SK-N-SH treated with all-trans-retinoic acid at 6 μM for 48 hours (cell line): ENCODE data around the gene ESRP2.

Source experiments
- ATAC-seq: fragments of 200-7000 bp; cut with Tn5 transposase; 3 replicates; pipeline ENCODE4 v1.9.1; 2020; ENCODE audit warnings: mild to moderate bottlenecking, moderate library complexity
- ARNTL ChIP-seq: fragments of 450-650 bp; formaldehyde crosslinking; IDR thresholded peaks from 2 replicates; pipeline ENCODE4 v1.5.0; 2020; ENCODE audit warnings: low read depth, mild to moderate bottlenecking, moderate library complexity, borderline replicate concordance
- CREB5 ChIP-seq: fragments of 250-450 bp; sonication (Bioruptor Pico); IDR thresholded peaks from 2 replicates; pipeline ENCODE4 v1.5.1; 2020; ENCODE audit warnings: low read depth, mild to moderate bottlenecking, moderate library complexity
- CSDC2 ChIP-seq: fragments of 250-450 bp; sonication (Bioruptor Pico); IDR thresholded peaks from 2 replicates; pipeline ENCODE4 v1.5.0; 2020; ENCODE audit warnings: mild to moderate bottlenecking, moderate library complexity
- ESRRG ChIP-seq: fragments of 250-450 bp; sonication (Bioruptor Pico); IDR thresholded peaks from 2 replicates; pipeline ENCODE4 v1.6.1; 2021; ENCODE audit warnings: mild to moderate bottlenecking
- GLIS3 ChIP-seq: fragments of 250-450 bp; sonication (Bioruptor Pico); IDR thresholded peaks from 2 replicates; pipeline ENCODE4 v1.5.0; 2020; ENCODE audit warnings: mild to moderate bottlenecking, moderate library complexity
- ISL1 ChIP-seq: fragments of 250-450 bp; sonication (Bioruptor Pico); IDR thresholded peaks from 2 replicates; pipeline ENCODE4 v2.1.2; 2022; ENCODE audit warnings: mild to moderate bottlenecking, moderate library complexity
- OSR1 ChIP-seq: fragments of 250-450 bp; sonication (Bioruptor Pico); IDR thresholded peaks from 2 replicates; pipeline ENCODE4 v1.8.0; 2022; ENCODE audit warnings: moderate library complexity, mild to moderate bottlenecking, inconsistent platforms
- PPARA ChIP-seq: fragments of 250-450 bp; sonication (Bioruptor Pico); IDR thresholded peaks from 2 replicates; pipeline ENCODE4 v1.5.0; 2020; ENCODE audit warnings: mild to moderate bottlenecking, borderline replicate concordance
- RARB ChIP-seq: fragments of 250-450 bp; sonication (Bioruptor Pico); IDR thresholded peaks from 2 replicates; pipeline ENCODE4 v1.8.0; 2021; ENCODE audit warnings: mild to moderate bottlenecking, moderate library complexity
- SNAI2 ChIP-seq: fragments of 250-450 bp; sonication (Bioruptor Pico); IDR thresholded peaks from 2 replicates; pipeline ENCODE4 v1.5.0; 2020; ENCODE audit warnings: mild to moderate bottlenecking, moderate library complexity
- TOX ChIP-seq: fragments of 250-450 bp; sonication (Bioruptor Pico); IDR thresholded peaks from 2 replicates; pipeline ENCODE4 v1.8.0; 2021; ENCODE audit warnings: mild to moderate bottlenecking, moderate library complexity, borderline replicate concordance
- ZC3H10 ChIP-seq: fragments of 250-450 bp; sonication (Bioruptor Pico); IDR thresholded peaks from 2 replicates; pipeline ENCODE4 v1.5.1; 2021; ENCODE audit warnings: mild to moderate bottlenecking, moderate library complexity
- ZFP3 ChIP-seq: fragments of 250-450 bp; sonication (Bioruptor Pico); IDR thresholded peaks from 2 replicates; pipeline ENCODE4 v1.5.0; 2020; ENCODE audit warnings: mild to moderate bottlenecking, moderate library complexity
- ZFP30 ChIP-seq: fragments of 450-650 bp; formaldehyde crosslinking; IDR thresholded peaks from 2 replicates; pipeline ENCODE4 v1.5.0; 2022; ENCODE audit warnings: mild to moderate bottlenecking, moderate library complexity
- ZNF565 ChIP-seq: fragments of 450-650 bp; formaldehyde crosslinking; conservative IDR thresholded peaks from 2 replicates; pipeline ENCODE4 v1.5.0; 2020; ENCODE audit warnings: low read depth, mild to moderate bottlenecking, moderate library complexity
- ZNF70 ChIP-seq: fragments of 450-650 bp; formaldehyde crosslinking; IDR thresholded peaks from 2 replicates; pipeline ENCODE4 v1.5.0; 2020; ENCODE audit warnings: mild to moderate bottlenecking, moderate library complexity
- ZNF8 ChIP-seq: fragments of 450-650 bp; formaldehyde crosslinking; IDR thresholded peaks from 2 replicates; pipeline ENCODE4 v1.5.0; 2020; ENCODE audit warnings: mild to moderate bottlenecking, moderate library complexity
- TF ChIP-seq, protein P1 (sequence below): fragments of 250-450 bp; sonication (Bioruptor Pico); IDR thresholded peaks from 2 replicates; pipeline ENCODE4 v1.5.1; 2021; ENCODE audit warnings: mild to moderate bottlenecking, moderate library complexity
- TF ChIP-seq, protein P2 (sequence below): fragments of 250-450 bp; sonication (Bioruptor Pico); IDR thresholded peaks from 2 replicates; pipeline ENCODE4 v1.8.0; 2020; ENCODE audit warnings: mild to moderate bottlenecking, moderate library complexity, borderline replicate concordance
- TF ChIP-seq, protein P3 (sequence below): fragments of 250-450 bp; sonication (Bioruptor Pico); IDR thresholded peaks from 2 replicates; pipeline ENCODE4 v1.8.0; 2021; ENCODE audit warnings: low read depth, mild to moderate bottlenecking, moderate library complexity, borderline replicate concordance
- TF ChIP-seq, protein P4 (sequence below): fragments of 250-450 bp; sonication (Bioruptor Pico); IDR thresholded peaks from 2 replicates; pipeline ENCODE4 v1.5.0; 2020; ENCODE audit warnings: mild to moderate bottlenecking, moderate library complexity

ESRP2 gene

GRCh38 chr16:68187505-68187904 lies 48.4 kb downstream of the ESRP2 start (continued):
- TF ChIP-seq ZFP30 (CRISPR knock-in tag) (no peak), CSDC2 (CRISPR knock-in tag) (no peak), ZNF70 (CRISPR knock-in tag) (no peak), ZFP3 (CRISPR knock-in tag) (no peak)

GRCh38 chr16:68186877-68187276 lies 49.0 kb downstream of the ESRP2 start:
- TF ChIP-seq TOX = no peak
- TF ChIP-seq RARB (CRISPR knock-in tag) = no peak
- no peak for TF ChIP-seq SNAI2 (CRISPR knock-in tag)
- TF ChIP-seq ARNTL = no peak
- TF ChIP-seq GLIS3 (CRISPR knock-in tag) = no peak
- no peak for TF ChIP-seq CSDC2 (CRISPR knock-in tag)
- no peak for TF ChIP-seq ZC3H10
- no peak for TF ChIP-seq ISL1 (CRISPR knock-in tag)
- no peak for TF ChIP-seq ZFP3 (CRISPR knock-in tag)
- no peak for TF ChIP-seq ESRRG (CRISPR knock-in tag)

DNA sequence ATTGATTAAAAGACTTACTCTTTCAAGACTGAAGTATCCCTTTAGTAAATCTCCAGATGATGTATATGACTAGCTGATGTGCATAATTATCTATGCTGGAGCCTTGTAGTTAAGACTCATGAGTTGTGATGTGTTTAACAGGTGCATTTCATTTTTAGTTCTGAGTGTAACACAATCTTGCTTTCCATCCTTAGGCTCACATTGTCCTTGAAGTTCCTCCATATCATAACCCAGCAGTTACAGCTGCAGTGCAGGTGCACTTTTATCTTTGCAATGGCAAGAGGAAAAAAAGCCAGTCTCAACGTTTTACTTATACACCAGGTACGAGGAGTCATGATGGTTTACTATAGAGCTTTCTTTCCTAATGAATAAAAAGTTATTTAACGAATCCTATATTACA lies 52.9 kb downstream of the ESRP2 start:
- ATAC-seq = no peak

More at GRCh38 chr16:68186877-68187276, 49.0 kb downstream of the ESRP2 start:
- ATAC-seq = no peak

DNA sequence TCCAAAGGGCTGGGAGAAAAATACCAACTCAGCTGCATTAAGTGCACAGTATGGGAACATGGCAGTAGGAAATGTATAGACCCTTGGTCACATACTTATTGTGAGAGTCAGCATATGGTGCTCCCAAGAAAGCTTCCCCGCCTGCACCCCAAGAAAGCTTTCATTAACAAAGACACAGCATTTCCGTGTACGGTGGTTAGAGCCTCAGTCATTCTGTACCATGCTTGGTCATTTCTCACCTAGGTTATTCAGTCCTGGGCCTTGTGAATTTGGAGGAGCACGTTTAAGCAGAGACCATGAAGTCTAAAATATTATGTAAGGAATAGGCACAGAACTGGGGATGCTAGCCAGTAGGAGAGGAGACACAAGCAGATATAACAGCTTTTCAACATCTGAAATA lies 56.1 kb downstream of the ESRP2 start:
- no peak for ATAC-seq
- no peak for TF ChIP-seq GLIS3 (CRISPR knock-in tag)
- no peak for TF ChIP-seq CSDC2 (CRISPR knock-in tag)
- no peak for TF ChIP-seq ARNTL
- no peak for TF ChIP-seq ISL1 (CRISPR knock-in tag)
- TF ChIP-seq, protein P1, sequence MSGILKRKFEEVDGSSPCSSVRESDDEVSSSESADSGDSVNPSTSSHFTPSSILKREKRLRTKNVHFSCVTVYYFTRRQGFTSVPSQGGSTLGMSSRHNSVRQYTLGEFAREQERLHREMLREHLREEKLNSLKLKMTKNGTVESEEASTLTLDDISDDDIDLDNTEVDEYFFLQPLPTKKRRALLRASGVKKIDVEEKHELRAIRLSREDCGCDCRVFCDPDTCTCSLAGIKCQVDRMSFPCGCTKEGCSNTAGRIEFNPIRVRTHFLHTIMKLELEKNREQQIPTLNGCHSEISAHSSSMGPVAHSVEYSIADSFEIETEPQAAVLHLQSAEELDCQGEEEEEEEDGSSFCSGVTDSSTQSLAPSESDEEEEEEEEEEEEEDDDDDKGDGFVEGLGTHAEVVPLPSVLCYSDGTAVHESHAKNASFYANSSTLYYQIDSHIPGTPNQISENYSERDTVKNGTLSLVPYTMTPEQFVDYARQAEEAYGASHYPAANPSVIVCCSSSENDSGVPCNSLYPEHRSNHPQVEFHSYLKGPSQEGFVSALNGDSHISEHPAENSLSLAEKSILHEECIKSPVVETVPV (CRISPR knock-in tag) = no peak
- TF ChIP-seq PPARA (CRISPR knock-in tag) = no peak
- TF ChIP-seq ZFP3 (CRISPR knock-in tag) = no peak
- no peak for TF ChIP-seq ESRRG (CRISPR knock-in tag)

More for the DNA sequence above, 52.9 kb downstream of the ESRP2 start:
- no peak for TF ChIP-seq SNAI2 (CRISPR knock-in tag)
- TF ChIP-seq CSDC2 (CRISPR knock-in tag) = no peak
- TF ChIP-seq OSR1 (CRISPR knock-in tag) = no peak
- TF ChIP-seq, protein P2, sequence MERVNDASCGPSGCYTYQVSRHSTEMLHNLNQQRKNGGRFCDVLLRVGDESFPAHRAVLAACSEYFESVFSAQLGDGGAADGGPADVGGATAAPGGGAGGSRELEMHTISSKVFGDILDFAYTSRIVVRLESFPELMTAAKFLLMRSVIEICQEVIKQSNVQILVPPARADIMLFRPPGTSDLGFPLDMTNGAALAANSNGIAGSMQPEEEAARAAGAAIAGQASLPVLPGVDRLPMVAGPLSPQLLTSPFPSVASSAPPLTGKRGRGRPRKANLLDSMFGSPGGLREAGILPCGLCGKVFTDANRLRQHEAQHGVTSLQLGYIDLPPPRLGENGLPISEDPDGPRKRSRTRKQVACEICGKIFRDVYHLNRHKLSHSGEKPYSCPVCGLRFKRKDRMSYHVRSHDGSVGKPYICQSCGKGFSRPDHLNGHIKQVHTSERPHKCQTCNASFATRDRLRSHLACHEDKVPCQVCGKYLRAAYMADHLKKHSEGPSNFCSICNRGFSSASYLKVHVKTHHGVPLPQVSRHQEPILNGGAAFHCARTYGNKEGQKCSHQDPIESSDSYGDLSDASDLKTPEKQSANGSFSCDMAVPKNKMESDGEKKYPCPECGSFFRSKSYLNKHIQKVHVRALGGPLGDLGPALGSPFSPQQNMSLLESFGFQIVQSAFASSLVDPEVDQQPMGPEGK = no peak
- TF ChIP-seq, protein P3, sequence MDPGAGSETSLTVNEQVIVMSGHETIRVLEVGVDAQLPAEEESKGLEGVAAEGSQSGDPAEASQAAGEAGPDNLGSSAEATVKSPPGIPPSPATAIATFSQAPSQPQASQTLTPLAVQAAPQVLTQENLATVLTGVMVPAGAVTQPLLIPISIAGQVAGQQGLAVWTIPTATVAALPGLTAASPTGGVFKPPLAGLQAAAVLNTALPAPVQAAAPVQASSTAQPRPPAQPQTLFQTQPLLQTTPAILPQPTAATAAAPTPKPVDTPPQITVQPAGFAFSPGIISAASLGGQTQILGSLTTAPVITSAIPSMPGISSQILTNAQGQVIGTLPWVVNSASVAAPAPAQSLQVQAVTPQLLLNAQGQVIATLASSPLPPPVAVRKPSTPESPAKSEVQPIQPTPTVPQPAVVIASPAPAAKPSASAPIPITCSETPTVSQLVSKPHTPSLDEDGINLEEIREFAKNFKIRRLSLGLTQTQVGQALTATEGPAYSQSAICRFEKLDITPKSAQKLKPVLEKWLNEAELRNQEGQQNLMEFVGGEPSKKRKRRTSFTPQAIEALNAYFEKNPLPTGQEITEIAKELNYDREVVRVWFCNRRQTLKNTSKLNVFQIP (CRISPR knock-in tag) = no peak
- no peak for TF ChIP-seq RARB (CRISPR knock-in tag)

- ATAC-seq = no peak
- TF ChIP-seq ZC3H10 (no peak), PPARA (CRISPR knock-in tag) (no peak), ESRRG (CRISPR knock-in tag) (no peak), CREB5 (CRISPR knock-in tag) (no peak), ZNF8 (no peak), TOX (no peak), SNAI2 (CRISPR knock-in tag) (no peak), ZNF565 (CRISPR knock-in tag) (no peak), RARB (CRISPR knock-in tag) (no peak), OSR1 (CRISPR knock-in tag) (no peak), ZFP3 (CRISPR knock-in tag) (no peak), CSDC2 (CRISPR knock-in tag) (no peak), ZFP30 (CRISPR knock-in tag) (no peak)
- TF ChIP-seq, protein P4, sequence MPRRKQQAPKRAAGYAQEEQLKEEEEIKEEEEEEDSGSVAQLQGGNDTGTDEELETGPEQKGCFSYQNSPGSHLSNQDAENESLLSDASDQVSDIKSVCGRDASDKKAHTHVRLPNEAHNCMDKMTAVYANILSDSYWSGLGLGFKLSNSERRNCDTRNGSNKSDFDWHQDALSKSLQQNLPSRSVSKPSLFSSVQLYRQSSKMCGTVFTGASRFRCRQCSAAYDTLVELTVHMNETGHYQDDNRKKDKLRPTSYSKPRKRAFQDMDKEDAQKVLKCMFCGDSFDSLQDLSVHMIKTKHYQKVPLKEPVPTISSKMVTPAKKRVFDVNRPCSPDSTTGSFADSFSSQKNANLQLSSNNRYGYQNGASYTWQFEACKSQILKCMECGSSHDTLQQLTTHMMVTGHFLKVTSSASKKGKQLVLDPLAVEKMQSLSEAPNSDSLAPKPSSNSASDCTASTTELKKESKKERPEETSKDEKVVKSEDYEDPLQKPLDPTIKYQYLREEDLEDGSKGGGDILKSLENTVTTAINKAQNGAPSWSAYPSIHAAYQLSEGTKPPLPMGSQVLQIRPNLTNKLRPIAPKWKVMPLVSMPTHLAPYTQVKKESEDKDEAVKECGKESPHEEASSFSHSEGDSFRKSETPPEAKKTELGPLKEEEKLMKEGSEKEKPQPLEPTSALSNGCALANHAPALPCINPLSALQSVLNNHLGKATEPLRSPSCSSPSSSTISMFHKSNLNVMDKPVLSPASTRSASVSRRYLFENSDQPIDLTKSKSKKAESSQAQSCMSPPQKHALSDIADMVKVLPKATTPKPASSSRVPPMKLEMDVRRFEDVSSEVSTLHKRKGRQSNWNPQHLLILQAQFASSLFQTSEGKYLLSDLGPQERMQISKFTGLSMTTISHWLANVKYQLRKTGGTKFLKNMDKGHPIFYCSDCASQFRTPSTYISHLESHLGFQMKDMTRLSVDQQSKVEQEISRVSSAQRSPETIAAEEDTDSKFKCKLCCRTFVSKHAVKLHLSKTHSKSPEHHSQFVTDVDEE = no peak
- TF ChIP-seq, protein P2 = no peak
Measured at GRCh38 chr16:68179196-68179795, 56.6 kb downstream of the ESRP2 start.
